HG02943 (cell line): ENCODE results near the gene PNLIPRP3.
"Not testable (repeated sequence)": the region's sequence is repeated elsewhere in the genome, so short reads cannot be mapped to it uniquely, and the experiment has no call there.

Experiments used
- ATAC-seq: cut with Tn5 transposase; IDR thresholded peaks from one replicate; pipeline ENCODE4 v1.9.1; 2021; ENCODE audit warnings: mild to moderate bottlenecking, low read depth, moderate library complexity; ENCODE audit not compliant: unreplicated experiment

PNLIPRP3 gene

GRCh38 chr10:116427671-116428070 lies at the start of gene PNLIPRP3:
Gene PNLIPRP3 (plus strand): TSS chr10:116427847. CDS start chr10:116428013, 166 bp downstream.
- ATAC-seq: no peak

- no peak for ATAC-seq
Observed at GRCh38 chr10:116382290-116382689, 45.4 kb upstream of the PNLIPRP3 start.

GRCh38 chr10:116385311-116385710 lies 42.3 kb upstream of the PNLIPRP3 start:
- no peak for ATAC-seq

GRCh38 chr10:116385994-116386809 lies 41.4 kb upstream of the PNLIPRP3 start:
- no peak for ATAC-seq

GRCh38 chr10:116393246-116393831 lies 34.3 kb upstream of the PNLIPRP3 start:
- not testable (repeated sequence) for ATAC-seq

GRCh38 chr10:116395223-116395985 lies 32.2 kb upstream of the PNLIPRP3 start:
- no peak for ATAC-seq

GRCh38 chr10:116398224-116398623 lies 29.4 kb upstream of the PNLIPRP3 start:
- ATAC-seq: no peak

- ATAC-seq: no peak
Observed at GRCh38 chr10:116402858-116403257, 24.8 kb upstream of the PNLIPRP3 start.

- no peak for ATAC-seq
Observed at GRCh38 chr10:116403740-116404250, 23.9 kb upstream of the PNLIPRP3 start.

GRCh38 chr10:116408719-116409118 lies 18.9 kb upstream of the PNLIPRP3 start:
- ATAC-seq: no peak

GRCh38 chr10:116410351-116410750 lies 17.3 kb upstream of the PNLIPRP3 start:
- ATAC-seq: no peak

- no peak for ATAC-seq
Observed at GRCh38 chr10:116417821-116418220, 9.8 kb upstream of the PNLIPRP3 start.

- no peak for ATAC-seq
Observed at GRCh38 chr10:116418389-116418788, 9.3 kb upstream of the PNLIPRP3 start.

GRCh38 chr10:116421815-116422214 lies 5.8 kb upstream of the PNLIPRP3 start:
- ATAC-seq: no peak

GRCh38 chr10:116429288-116429977 lies 1.8 kb downstream of the PNLIPRP3 start:
- ATAC-seq: no peak

GRCh38 chr10:116430288-116430687 lies 2.6 kb downstream of the PNLIPRP3 start:
- ATAC-seq: no peak

- no peak for ATAC-seq
Observed at GRCh38 chr10:116431598-116431997, 4.0 kb downstream of the PNLIPRP3 start.

GRCh38 chr10:116437076-116437692 lies 9.5 kb downstream of the PNLIPRP3 start:
- ATAC-seq: no peak

- no peak for ATAC-seq
Observed at GRCh38 chr10:116440330-116441030, 12.8 kb downstream of the PNLIPRP3 start.
